ENCODE data around the gene TXLNG.
"Not testable (repeated sequence)": the region's sequence is repeated elsewhere in the genome, so short reads cannot be mapped to it uniquely, and the experiment has no call there.

Gene TXLNG

GRCh38 chrX:16748425-16748824 lies 37.8 kb upstream of the TXLNG start:
- H3K4me1 ChIP-seq (ENCODE audit: insufficient read depth, low read length): no peaks in the 10 kb centered on the region
- ATAC-seq (ENCODE audit: insufficient read depth, low read depth) (no peak), DNase-seq (no peak)
- H3K27ac ChIP-seq (ENCODE audit: low read length): no peak overlapping the region
- no peaks in the 10 kb centered on the region for H4K20me1 ChIP-seq (ENCODE audit: insufficient read depth, low read length)
- no peak overlapping the region for H2AFZ ChIP-seq (ENCODE audit: low read depth, low read length)
- no peak overlapping the region for H3K4me2 ChIP-seq (ENCODE audit: insufficient read depth, low read length)
- H3K4me3 ChIP-seq (ENCODE audit: low read depth in 1 of 2, low read length in 2 of 2): no peak overlapping the region
- peaks cover 37% of the 10 kb centered on the region for H3K36me3 ChIP-seq (ENCODE audit: insufficient read depth, low read length)
- H3K79me2 ChIP-seq (ENCODE audit: insufficient read depth, low read length): no peaks in the 10 kb centered on the region
- H3K27me3 ChIP-seq (ENCODE audit: insufficient read depth, low read length, poor library complexity): no peaks in the 10 kb centered on the region
- no peaks in the 10 kb centered on the region for H3K9me3 ChIP-seq (ENCODE audit: insufficient read depth, low read length, severe bottlenecking)
- TF ChIP-seq CTCF (IDR thresholded peaks at IDR 0.05; ENCODE audit: borderline replicate concordance, extremely low read depth, low read length, poor library complexity, severe bottlenecking) (no peak), EZH2 (IDR thresholded peaks at IDR 0.05; ENCODE audit: borderline replicate concordance, low read depth, low read length, severe bottlenecking) (no peak)
- no peak overlapping the region for H3K9ac ChIP-seq (ENCODE audit: low read depth, low read length)

GRCh38 chrX:16750136-16750535 lies 36.1 kb upstream of the TXLNG start:
- H3K79me2 ChIP-seq (ENCODE audit: insufficient read depth, low read length): no peaks in the 10 kb centered on the region
- no peaks in the 10 kb centered on the region for H3K9me3 ChIP-seq (ENCODE audit: insufficient read depth, low read length, severe bottlenecking)
- H4K20me1 ChIP-seq (ENCODE audit: insufficient read depth, low read length): no peaks in the 10 kb centered on the region
- H2AFZ ChIP-seq (ENCODE audit: low read depth, low read length): no peak overlapping the region
- no peak overlapping the region for H3K9ac ChIP-seq (ENCODE audit: low read depth, low read length)
- H3K4me1 ChIP-seq (ENCODE audit: insufficient read depth, low read length): no peaks in the 10 kb centered on the region
- TF ChIP-seq EZH2 (IDR thresholded peaks at IDR 0.05; ENCODE audit: borderline replicate concordance, low read depth, low read length, severe bottlenecking) (no peak), CTCF (IDR thresholded peaks at IDR 0.05; ENCODE audit: borderline replicate concordance, extremely low read depth, low read length, poor library complexity, severe bottlenecking) (no peak)
- no peak overlapping the region for H3K4me3 ChIP-seq (ENCODE audit: low read depth in 1 of 2, low read length in 2 of 2)
- ATAC-seq (ENCODE audit: insufficient read depth, low read depth): no peak
- H3K27me3 ChIP-seq (ENCODE audit: insufficient read depth, low read length, poor library complexity): no peaks in the 10 kb centered on the region
- H3K4me2 ChIP-seq (ENCODE audit: insufficient read depth, low read length): no peak overlapping the region
- DNase-seq: no peak
- no peak overlapping the region for H3K27ac ChIP-seq (ENCODE audit: low read length)
- peaks cover 21% of the 10 kb centered on the region for H3K36me3 ChIP-seq (ENCODE audit: insufficient read depth, low read length)

- no peaks in the 10 kb centered on the region for H3K9me3 ChIP-seq (ENCODE audit: insufficient read depth, low read length, severe bottlenecking)
- H3K9ac ChIP-seq (ENCODE audit: low read depth, low read length): no peak overlapping the region
- TF ChIP-seq EZH2 (IDR thresholded peaks at IDR 0.05; ENCODE audit: borderline replicate concordance, low read depth, low read length, severe bottlenecking) (no peak), CTCF (IDR thresholded peaks at IDR 0.05; ENCODE audit: borderline replicate concordance, extremely low read depth, low read length, poor library complexity, severe bottlenecking) (no peak)
- no peak overlapping the region for H2AFZ ChIP-seq (ENCODE audit: low read depth, low read length)
- no peak overlapping the region for H3K4me2 ChIP-seq (ENCODE audit: insufficient read depth, low read length)
- DNase-seq (no peak), ATAC-seq (ENCODE audit: insufficient read depth, low read depth) (no peak)
- H4K20me1 ChIP-seq (ENCODE audit: insufficient read depth, low read length): no peaks in the 10 kb centered on the region
- H3K27me3 ChIP-seq (ENCODE audit: insufficient read depth, low read length, poor library complexity): no peaks in the 10 kb centered on the region
- no peak overlapping the region for H3K4me3 ChIP-seq (ENCODE audit: low read depth in 1 of 2, low read length in 2 of 2)
- peaks cover 19% of the 10 kb centered on the region for H3K36me3 ChIP-seq (ENCODE audit: insufficient read depth, low read length)
- H3K79me2 ChIP-seq (ENCODE audit: insufficient read depth, low read length): no peaks in the 10 kb centered on the region
- H3K4me1 ChIP-seq (ENCODE audit: insufficient read depth, low read length): no peaks in the 10 kb centered on the region
- no peak overlapping the region for H3K27ac ChIP-seq (ENCODE audit: low read length)
Observed at GRCh38 chrX:16754019-16754418, 32.2 kb upstream of the TXLNG start.

GRCh38 chrX:16756724-16757123 lies 29.5 kb upstream of the TXLNG start:
- Histone ChIP-seq H3K79me2 (ENCODE audit: insufficient read depth, low read length) (no peaks in the 10 kb centered on the region), H3K4me2 (ENCODE audit: insufficient read depth, low read length) (no peak overlapping the region), H3K9ac (ENCODE audit: low read depth, low read length) (no peak overlapping the region), H4K20me1 (ENCODE audit: insufficient read depth, low read length) (no peaks in the 10 kb centered on the region), H3K27ac (ENCODE audit: low read length) (no peak overlapping the region), H3K4me1 (ENCODE audit: insufficient read depth, low read length) (no peaks in the 10 kb centered on the region), H3K27me3 (ENCODE audit: insufficient read depth, low read length, poor library complexity) (no peaks in the 10 kb centered on the region), H3K9me3 (ENCODE audit: insufficient read depth, low read length, severe bottlenecking) (no peaks in the 10 kb centered on the region), H3K36me3 (ENCODE audit: insufficient read depth, low read length) (peaks cover 18% of the 10 kb centered on the region; the same call in 1 of the 2 replicates), H3K4me3 (ENCODE audit: low read depth in 1 of 2, low read length in 2 of 2) (no peak overlapping the region), H2AFZ (ENCODE audit: low read depth, low read length) (no peak overlapping the region)
- TF ChIP-seq EZH2 (IDR thresholded peaks at IDR 0.05; ENCODE audit: borderline replicate concordance, low read depth, low read length, severe bottlenecking) (no peak), CTCF (IDR thresholded peaks at IDR 0.05; ENCODE audit: borderline replicate concordance, extremely low read depth, low read length, poor library complexity, severe bottlenecking) (no peak)
- DNase-seq: no peak
- ATAC-seq (ENCODE audit: insufficient read depth, low read depth): no peak

- not testable (repeated sequence) for H3K27ac ChIP-seq (ENCODE audit: low read length); DNase-seq; H4K20me1 ChIP-seq (ENCODE audit: insufficient read depth, low read length); H3K4me3 ChIP-seq (ENCODE audit: low read depth in 1 of 2, low read length in 2 of 2); H2AFZ ChIP-seq (ENCODE audit: low read depth, low read length); ATAC-seq (ENCODE audit: insufficient read depth, low read depth); H3K9me3 ChIP-seq (ENCODE audit: insufficient read depth, low read length, severe bottlenecking); H3K4me1 ChIP-seq (ENCODE audit: insufficient read depth, low read length); H3K4me2 ChIP-seq (ENCODE audit: insufficient read depth, low read length); H3K9ac ChIP-seq (ENCODE audit: low read depth, low read length); H3K27me3 ChIP-seq (ENCODE audit: insufficient read depth, low read length, poor library complexity); H3K79me2 ChIP-seq (ENCODE audit: insufficient read depth, low read length)
- peaks cover 10% of the 10 kb centered on the region; the same call in 1 of the 2 replicates for H3K36me3 ChIP-seq (ENCODE audit: insufficient read depth, low read length)
Observed at GRCh38 chrX:16761500-16761899, 24.8 kb upstream of the TXLNG start.

Measured in DND-41 (cell line).